GM21390 (cell line): ENCODE data around the gene KLRF1.
"Not testable (repeated sequence)": the region's sequence is repeated elsewhere in the genome, so short reads cannot be mapped to it uniquely, and the experiment has no call there.

ENCODE experiments used
- ATAC-seq: cut with Tn5 transposase; IDR thresholded peaks from one replicate; pipeline ENCODE4 v1.9.1; 2021; ENCODE audit not compliant: unreplicated experiment

Gene KLRF1

DNA sequence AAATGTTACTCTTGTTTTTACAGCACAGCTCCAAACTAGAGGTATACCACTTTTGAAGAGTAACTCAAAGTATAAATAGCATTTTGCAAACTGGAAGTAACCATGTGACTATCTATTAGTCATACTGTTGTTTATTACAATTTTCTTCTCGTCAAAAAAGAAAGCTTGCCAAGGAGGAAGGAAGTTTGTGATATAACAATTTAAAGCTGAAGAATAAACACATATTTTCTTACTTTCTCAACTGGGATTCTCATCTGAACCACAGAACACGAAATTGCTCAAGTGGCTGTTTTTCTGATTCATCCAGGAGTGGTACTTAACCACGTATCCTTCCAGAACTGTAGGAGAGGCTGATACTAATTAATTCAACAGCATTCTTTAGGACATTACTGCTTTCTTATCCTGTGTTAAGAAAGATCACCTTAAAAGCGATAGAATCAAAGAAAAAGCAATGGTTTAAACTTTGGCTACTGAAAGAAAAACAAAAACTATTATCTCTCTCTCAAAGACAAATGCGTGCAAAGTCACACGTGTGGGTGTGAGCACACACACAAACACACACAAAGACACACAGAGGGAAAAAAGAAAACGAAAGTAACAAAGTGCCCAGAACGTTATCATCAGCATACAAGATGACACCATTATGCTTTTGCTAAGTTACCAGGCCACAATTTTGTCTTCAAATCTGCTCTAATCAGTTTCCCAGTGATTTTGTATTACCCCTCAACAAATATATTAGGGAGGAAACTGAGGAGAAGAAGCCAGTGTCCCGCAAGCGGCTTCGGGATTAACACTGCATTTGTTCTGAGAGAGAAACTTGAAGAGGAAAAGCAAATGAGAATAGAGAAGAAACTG is 42.3 kb downstream of the KLRF1 start, which contains the start of gene CLEC2B:
Gene CLEC2B (minus strand): TSS at position 48 of the 855 bp plus-strand sequence.
- peak; percentile 41 for ATAC-seq

DNA sequence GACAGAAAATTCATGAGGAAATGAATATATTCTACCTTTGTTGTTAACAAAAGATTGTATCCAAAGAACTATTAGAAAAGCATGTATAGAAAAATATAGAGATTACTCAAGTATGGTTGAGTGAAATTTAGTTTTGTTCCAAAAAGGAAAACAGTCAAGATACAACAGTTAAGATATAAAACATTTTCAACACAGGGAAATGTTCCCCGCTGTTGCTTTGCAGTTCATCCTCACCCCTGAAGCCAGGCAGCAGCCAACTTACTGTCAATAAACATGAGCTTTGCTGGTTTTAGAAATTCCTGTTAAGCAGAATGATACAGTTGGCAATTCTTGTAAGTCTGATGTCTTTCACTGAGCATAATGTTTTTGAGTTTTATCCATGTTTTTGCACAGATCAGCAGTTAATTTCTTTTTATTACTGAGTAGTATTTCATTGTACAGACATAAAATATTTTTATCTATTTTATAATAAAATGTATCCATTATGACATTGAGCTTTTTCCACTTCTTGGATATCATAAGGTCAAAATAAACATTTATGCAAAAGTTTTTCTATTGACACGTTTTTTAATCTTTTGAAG is 43.1 kb downstream of the KLRF1 start:
- no peak for ATAC-seq

DNA sequence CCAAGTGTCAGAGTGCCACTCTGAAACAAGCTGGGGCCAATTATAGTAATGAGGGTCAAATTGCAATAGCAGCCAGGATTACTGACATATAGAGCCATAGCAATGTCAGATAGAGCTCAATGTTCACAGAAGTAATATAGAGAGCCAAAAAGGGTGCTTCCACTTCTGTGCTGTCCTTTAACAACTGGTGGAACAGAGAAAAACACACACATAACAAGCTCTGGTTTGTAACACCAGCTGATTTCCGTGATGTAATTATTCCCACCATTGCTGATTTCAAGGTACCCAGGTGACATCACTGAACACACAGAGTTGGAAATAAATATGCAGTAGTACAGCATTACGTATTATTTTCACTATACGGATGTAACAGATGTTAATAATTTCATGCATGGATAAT is 44.9 kb downstream of the KLRF1 start:
- no peak for ATAC-seq

DNA sequence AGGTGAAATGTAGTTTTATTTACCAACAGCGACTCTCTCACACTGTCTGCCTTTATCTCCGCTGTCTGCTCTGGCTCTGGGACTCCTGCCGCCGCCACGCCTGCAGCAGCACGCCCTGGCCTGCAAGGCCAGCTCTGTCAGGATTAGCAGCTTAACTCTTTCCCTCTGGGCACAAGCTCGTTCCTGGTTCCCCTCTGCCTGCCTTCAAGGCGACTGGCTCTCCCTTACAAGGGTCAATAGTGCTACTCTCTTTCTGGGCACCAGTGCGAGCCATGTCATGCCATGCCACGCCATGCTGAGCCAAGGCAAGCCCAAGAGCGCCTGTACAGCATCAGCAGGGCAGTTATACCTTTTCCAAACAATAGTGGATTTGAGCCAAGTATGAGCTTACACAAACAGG is 45.5 kb downstream of the KLRF1 start:
- ATAC-seq: no peak

DNA sequence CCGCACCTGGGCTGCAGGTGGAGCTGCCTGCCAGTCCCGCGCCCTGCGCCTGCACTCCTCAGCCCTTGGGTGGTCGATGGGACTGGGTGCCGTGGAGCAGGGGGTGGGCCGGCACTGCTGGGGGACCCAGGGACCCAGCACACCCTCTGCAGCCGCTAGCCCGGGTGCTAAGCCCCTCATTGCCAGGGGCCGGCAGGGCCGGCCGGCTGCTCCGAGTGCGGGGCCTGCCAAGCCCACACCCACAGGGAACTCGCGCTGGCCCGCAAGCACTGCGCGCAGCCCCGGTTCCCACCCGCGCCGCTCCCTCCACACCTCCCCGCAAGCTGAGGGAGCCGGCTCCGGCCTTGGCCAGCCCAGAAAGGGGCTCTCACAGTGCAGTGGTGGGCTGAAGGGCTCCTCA is 48.8 kb downstream of the KLRF1 start:
- not testable (repeated sequence) for ATAC-seq

DNA sequence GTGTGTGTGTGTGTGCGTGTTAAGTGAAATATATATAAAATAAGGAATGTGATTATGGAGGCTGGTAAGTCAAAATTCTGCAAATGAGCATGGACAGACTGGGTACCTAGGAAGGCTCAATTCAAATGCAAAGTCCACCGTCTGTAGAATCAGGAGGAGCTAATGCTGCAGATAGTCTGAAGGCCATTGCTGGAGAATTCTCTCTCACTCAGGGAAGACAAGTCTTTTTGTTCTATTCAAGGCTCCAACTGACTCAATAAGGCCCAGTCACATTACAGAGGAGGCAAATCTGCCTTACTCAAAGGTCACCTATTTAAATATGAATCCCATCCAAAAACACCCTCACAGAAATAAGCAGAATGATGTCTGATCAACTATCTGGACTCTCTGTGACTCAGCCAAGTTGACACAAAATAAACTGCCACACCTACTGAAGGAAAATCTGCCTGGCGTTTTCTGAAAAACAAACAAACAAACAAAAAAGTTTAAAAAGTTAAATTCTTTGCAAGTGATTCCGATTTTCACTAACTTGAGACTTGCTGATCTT is 53.3 kb downstream of the KLRF1 start:
- ATAC-seq: no peak

DNA sequence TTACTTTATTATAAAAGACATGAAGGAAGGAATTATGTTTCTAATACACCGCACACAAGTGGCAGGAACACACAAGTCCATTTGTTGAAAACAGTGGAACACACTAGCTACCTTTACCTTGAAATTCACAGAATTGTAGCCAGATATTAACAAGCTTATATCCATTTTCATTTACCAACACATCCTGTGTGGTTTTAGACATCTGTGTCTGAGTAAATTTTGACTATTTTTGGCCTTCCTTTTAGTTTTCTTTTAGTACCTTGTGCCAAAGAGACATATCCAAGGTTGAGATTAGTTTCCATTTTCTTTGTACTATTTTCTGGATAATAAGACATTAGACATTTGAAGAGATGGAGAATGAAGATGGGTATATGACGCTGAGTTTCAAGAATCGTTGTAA is 54.0 kb downstream of the KLRF1 start, which contains the start of gene KLRF2:
Gene KLRF2 (plus strand): TSS at position 244 of the 400 bp plus-strand sequence. CDS start 107 bp downstream, at position 351.
- no peak for ATAC-seq

DNA sequence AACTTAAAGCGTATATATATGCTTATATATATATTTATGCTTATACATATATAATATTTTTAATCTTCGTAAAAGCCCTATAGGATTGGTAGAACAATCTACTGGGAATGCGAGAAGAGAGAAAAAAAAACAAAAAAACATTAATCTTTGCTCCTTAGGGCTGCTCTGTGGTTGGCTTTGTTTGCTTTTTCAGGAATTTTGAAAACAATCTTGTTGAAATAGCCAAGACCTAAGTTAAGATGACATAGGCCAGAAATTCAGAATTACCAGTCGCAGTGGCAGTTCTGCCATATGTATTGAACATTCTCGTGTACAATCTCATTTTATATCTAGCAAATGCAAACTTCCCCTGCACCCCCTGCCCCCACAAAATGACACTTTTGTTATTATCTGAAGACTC is 54.7 kb downstream of the KLRF1 start:
- no peak for ATAC-seq

DNA sequence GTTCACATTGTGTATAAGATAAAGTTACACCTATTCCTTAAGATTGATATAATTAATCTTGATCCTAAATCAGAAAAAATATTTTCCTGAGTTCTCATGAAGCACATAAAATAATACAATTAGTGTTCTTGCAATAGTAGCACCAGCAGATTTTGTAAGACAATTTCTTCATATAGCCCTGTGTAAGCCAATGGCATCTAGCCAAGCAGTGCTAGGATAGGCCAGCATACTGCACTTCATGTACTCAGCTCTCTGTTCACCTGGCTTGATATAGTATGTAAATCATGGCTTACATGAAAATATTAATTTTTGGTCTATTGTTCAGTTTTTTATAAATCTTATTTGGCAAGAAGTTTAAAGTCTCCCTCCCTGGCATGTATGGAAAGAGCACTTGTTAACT is 55.9 kb downstream of the KLRF1 start:
- ATAC-seq: no peak

DNA sequence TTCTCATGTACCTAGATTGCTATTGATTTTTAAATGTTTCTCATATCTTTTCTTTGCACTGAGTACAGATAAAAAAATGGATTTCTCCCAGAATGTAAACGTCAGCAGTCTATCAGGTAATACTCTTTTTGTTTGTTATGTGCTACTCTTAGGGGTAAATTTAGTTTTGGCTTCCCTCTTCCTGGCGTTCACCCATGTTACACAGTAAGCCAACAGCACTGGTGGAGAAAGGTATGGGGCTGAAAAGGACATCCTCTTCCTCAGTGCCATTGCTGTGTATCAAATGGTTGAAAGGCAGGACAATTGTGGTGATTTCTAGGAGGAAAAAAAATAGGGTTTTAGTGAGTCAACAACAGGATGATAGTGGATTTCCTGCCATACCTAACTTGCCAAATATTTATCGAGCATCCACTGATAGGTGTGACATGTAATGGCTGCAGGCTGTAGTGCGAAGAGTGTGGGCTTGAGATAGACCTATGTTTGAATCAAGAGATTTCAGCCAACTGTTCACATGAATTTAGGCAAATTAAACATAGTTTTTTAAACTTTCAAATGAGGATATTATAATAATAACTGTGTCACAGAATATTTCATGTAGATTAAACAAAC is 61.5 kb downstream of the KLRF1 start:
- ATAC-seq: no peak
